ENCODE measurements around the gene PTAR1. TPM values are rescaled to one million over a fixed set of nuclear protein-coding genes. Genes with fewer than 3 reads are reported as not detected.
"Not testable (repeated sequence)": the region's sequence is repeated elsewhere in the genome, so short reads cannot be mapped to it uniquely, and the experiment has no call there.

PTAR1 gene
- 10 to 100 TPM; 48.3 to 51.3 TPM for total RNA-seq

- Mint-ChIP-seq H3K4me3 (peak within 1 kb of the TSS; percentile 94), H3K4me1 (ENCODE audit: low read depth) (peaks cover 24% of the 10 kb centered on the region), H3K36me3 (ENCODE audit: low read depth) (peaks cover 20% of the 10 kb centered on the region), H3K27me3 (ENCODE audit: low read depth) (no peaks in the 10 kb centered on the region), H3K27ac (peak within 1 kb of the TSS; percentile 95), H3K9me3 (ENCODE audit: insufficient read depth) (no peaks in the 10 kb centered on the region)
- CTCF ChIA-PET: interaction anchor here (1.2 to 1.7 kb wide), 3 partner anchors 10 to 87 kb away, joined by 3 to 5 read pairs (median 3); no protein-coding TSS in a partner anchor
- peak; percentile 90 for ATAC-seq
- peak; percentile 92 for DNase-seq
- POLR2A ChIA-PET: interaction anchor here (0.7 to 1.5 kb wide), 7 partner anchors 9 to 87 kb away, joined by 3 to 7 read pairs (median 4); partner anchors contain the start of gene APBA1
Measured at GRCh38 chr9:69759421-69760277, at the start of gene PTAR1. TSS of gene PTAR1 (minus strand) at chr9:69760011. CDS start at chr9:69759938, 73 bp downstream.

GRCh38 chr9:69809304-69809863, 49.6 kb upstream of the PTAR1 start:
- peaks cover 30% of the 10 kb centered on the region for H3K4me1 Mint-ChIP-seq (ENCODE audit: low read depth)
- ATAC-seq (no peak), DNase-seq (peak; percentile 61)
- POLR2A ChIA-PET: no interaction called here
- no peaks in the 10 kb centered on the region for H3K9me3 Mint-ChIP-seq (ENCODE audit: insufficient read depth)
- CTCF ChIA-PET: interaction anchor here (0.6 to 2.6 kb wide), 22 partner anchors 8 to 111 kb away, joined by 3 to 22 read pairs (median 4); no protein-coding TSS in a partner anchor
- H3K27ac Mint-ChIP-seq: peak overlapping the region; percentile 5
- no peak overlapping the region for H3K4me3 Mint-ChIP-seq
- peaks cover 2% of the 10 kb centered on the region for H3K27me3 Mint-ChIP-seq (ENCODE audit: low read depth)
- H3K36me3 Mint-ChIP-seq (ENCODE audit: low read depth): no peaks in the 10 kb centered on the region

GRCh38 chr9:69806627-69807026, 46.8 kb upstream of the PTAR1 start:
- no peaks in the 10 kb centered on the region for H3K36me3 Mint-ChIP-seq (ENCODE audit: low read depth)
- CTCF ChIA-PET: interaction anchor here (1.0 to 2.1 kb wide), 2 partner anchors 9 to 71 kb away, joined by 3 to 7 read pairs; no protein-coding TSS in a partner anchor

GRCh38 chr9:69805962-69806515, 46.2 kb upstream of the PTAR1 start:
- POLR2A ChIA-PET: interaction anchor here (1.0 to 1.6 kb wide), 2 partner anchors 46 to 54 kb away, joined by 3 to 4 read pairs; partner anchors contain the start of gene PTAR1
- ATAC-seq: no peak
- CTCF ChIA-PET: interaction anchor here (0.6 to 2.1 kb wide), 7 partner anchors 9 to 1131 kb away, joined by 3 to 7 read pairs (median 4); no protein-coding TSS in a partner anchor
- Mint-ChIP-seq H3K4me3 (no peak overlapping the region), H3K9me3 (ENCODE audit: insufficient read depth) (no peaks in the 10 kb centered on the region), H3K36me3 (ENCODE audit: low read depth) (no peaks in the 10 kb centered on the region), H3K4me1 (ENCODE audit: low read depth) (peaks cover 21% of the 10 kb centered on the region), H3K27ac (no peak overlapping the region), H3K27me3 (ENCODE audit: low read depth) (peaks cover 4% of the 10 kb centered on the region)
- DNase-seq: no peak

More at GRCh38 chr9:69806627-69807026, 46.8 kb upstream of the PTAR1 start:
- no peak for DNase-seq
- Mint-ChIP-seq H3K27ac (no peak overlapping the region), H3K4me3 (no peak overlapping the region), H3K27me3 (ENCODE audit: low read depth) (peaks cover 4% of the 10 kb centered on the region), H3K4me1 (ENCODE audit: low read depth) (peaks cover 24% of the 10 kb centered on the region), H3K9me3 (ENCODE audit: insufficient read depth) (no peaks in the 10 kb centered on the region)
- POLR2A ChIA-PET: interaction anchor here (1.0 to 1.6 kb wide), 2 partner anchors 47 to 54 kb away, joined by 3 to 4 read pairs; partner anchors contain the start of gene PTAR1
- ATAC-seq: no peak

- CTCF ChIA-PET: interaction anchor here (1.0 kb wide), 1 partner anchor 76 kb away, joined by 3 read pairs; no protein-coding TSS in a partner anchor
- H3K27me3 Mint-ChIP-seq (ENCODE audit: low read depth): peaks cover 11% of the 10 kb centered on the region
Measured at GRCh38 chr9:69801989-69802388, 42.2 kb upstream of the PTAR1 start.

GRCh38 chr9:69800027-69800426, 40.2 kb upstream of the PTAR1 start:
- CTCF ChIA-PET: interaction anchor here (1.5 kb wide), 1 partner anchor 9 kb away, joined by 5 read pairs; no protein-coding TSS in a partner anchor
- H3K4me3 Mint-ChIP-seq; H3K27ac Mint-ChIP-seq; POLR2A ChIA-PET; H3K4me1 Mint-ChIP-seq (ENCODE audit: low read depth); H3K27me3 Mint-ChIP-seq (ENCODE audit: low read depth); H3K9me3 Mint-ChIP-seq (ENCODE audit: insufficient read depth); DNase-seq; ATAC-seq; H3K36me3 Mint-ChIP-seq (ENCODE audit: low read depth): not testable (repeated sequence)

More at GRCh38 chr9:69801989-69802388, 42.2 kb upstream of the PTAR1 start:
- no peak for DNase-seq
- POLR2A ChIA-PET: no interaction called here
- H3K27ac Mint-ChIP-seq: no peak overlapping the region
- peaks cover 14% of the 10 kb centered on the region for H3K4me1 Mint-ChIP-seq (ENCODE audit: low read depth)
- no peaks in the 10 kb centered on the region for H3K9me3 Mint-ChIP-seq (ENCODE audit: insufficient read depth)
- H3K36me3 Mint-ChIP-seq (ENCODE audit: low read depth): no peaks in the 10 kb centered on the region
- ATAC-seq: no peak
- H3K4me3 Mint-ChIP-seq: no peak overlapping the region

GRCh38 chr9:69799521-69799920, 39.7 kb upstream of the PTAR1 start:
- ATAC-seq; DNase-seq; POLR2A ChIA-PET; H3K36me3 Mint-ChIP-seq (ENCODE audit: low read depth); H3K27me3 Mint-ChIP-seq (ENCODE audit: low read depth); H3K27ac Mint-ChIP-seq; H3K4me3 Mint-ChIP-seq; H3K4me1 Mint-ChIP-seq (ENCODE audit: low read depth); H3K9me3 Mint-ChIP-seq (ENCODE audit: insufficient read depth): not testable (repeated sequence)
- CTCF ChIA-PET: interaction anchor here (1.5 kb wide), 1 partner anchor 10 kb away, joined by 5 read pairs; no protein-coding TSS in a partner anchor

- H3K36me3 Mint-ChIP-seq (ENCODE audit: low read depth): no peaks in the 10 kb centered on the region
- POLR2A ChIA-PET: no interaction called here
- ATAC-seq (no peak), DNase-seq (no peak)
- no peaks in the 10 kb centered on the region for H3K9me3 Mint-ChIP-seq (ENCODE audit: insufficient read depth)
- peaks cover 4% of the 10 kb centered on the region for H3K4me1 Mint-ChIP-seq (ENCODE audit: low read depth)
- H3K27ac Mint-ChIP-seq: no peak overlapping the region
- no peak overlapping the region for H3K4me3 Mint-ChIP-seq
- CTCF ChIA-PET: interaction anchor here (1.5 kb wide), 1 partner anchor 11 kb away, joined by 5 read pairs; no protein-coding TSS in a partner anchor
- H3K27me3 Mint-ChIP-seq (ENCODE audit: low read depth): peaks cover 10% of the 10 kb centered on the region
Measured at GRCh38 chr9:69798744-69799143, 38.9 kb upstream of the PTAR1 start.

GRCh38 chr9:69797675-69798074, 37.9 kb upstream of the PTAR1 start:
- Mint-ChIP-seq H3K9me3 (ENCODE audit: insufficient read depth) (no peaks in the 10 kb centered on the region), H3K4me1 (ENCODE audit: low read depth) (peaks cover 4% of the 10 kb centered on the region), H3K27me3 (ENCODE audit: low read depth) (peaks cover 7% of the 10 kb centered on the region), H3K36me3 (ENCODE audit: low read depth) (no peaks in the 10 kb centered on the region), H3K27ac (no peak overlapping the region), H3K4me3 (no peak overlapping the region)
- DNase-seq (no peak), ATAC-seq (no peak)
- ChIA-PET CTCF (interaction anchor here (1.3 kb wide), 1 partner anchor 9 kb away, joined by 3 read pairs; no protein-coding TSS in a partner anchor), POLR2A (no interaction called here)

- Mint-ChIP-seq H3K9me3 (ENCODE audit: insufficient read depth) (no peaks in the 10 kb centered on the region), H3K27me3 (ENCODE audit: low read depth) (peaks cover 11% of the 10 kb centered on the region), H3K36me3 (ENCODE audit: low read depth) (no peaks in the 10 kb centered on the region), H3K4me1 (ENCODE audit: low read depth) (no peaks in the 10 kb centered on the region), H3K4me3 (no peak overlapping the region), H3K27ac (no peak overlapping the region)
- ChIA-PET POLR2A (no interaction called here), CTCF (no interaction called here)
- DNase-seq (no peak), ATAC-seq (no peak)
Measured at GRCh38 chr9:69794356-69794755, 34.5 kb upstream of the PTAR1 start.

- Mint-ChIP-seq H3K36me3 (ENCODE audit: low read depth) (no peaks in the 10 kb centered on the region), H3K4me1 (ENCODE audit: low read depth) (no peaks in the 10 kb centered on the region), H3K27me3 (ENCODE audit: low read depth) (peaks cover 6% of the 10 kb centered on the region), H3K4me3 (no peak overlapping the region), H3K27ac (no peak overlapping the region), H3K9me3 (ENCODE audit: insufficient read depth) (no peaks in the 10 kb centered on the region)
- ATAC-seq (no peak), DNase-seq (no peak)
- CTCF ChIA-PET: interaction anchor here (0.8 to 1.3 kb wide), 2 partner anchors 19 to 23 kb away, joined by 3 read pairs; no protein-coding TSS in a partner anchor
- POLR2A ChIA-PET: interaction anchor here (0.5 kb wide), 1 partner anchor 68 kb away, joined by 3 read pairs; no protein-coding TSS in a partner anchor
Measured at GRCh38 chr9:69785757-69786156, 25.9 kb upstream of the PTAR1 start.

All from activated CD8-positive, alpha-beta T cell treated with anti-CD3 and anti-CD28 coated beads, Interleukin-2, amount 10 ng/mL, durations not matched to agents 7 days and 5 days (primary cell).